HEK293T (cell line): ENCODE measurements around the gene CEBPB.
"Not testable (repeated sequence)": the region's sequence is repeated elsewhere in the genome, so short reads cannot be mapped to it uniquely, and the experiment has no call there.

ENCODE experiments used
- CTCF ChIA-PET: fragments of 350-600 bp; formaldehyde crosslinking; extraction: SDS; loops from one replicate; lab custom pipeline; 2021; ENCODE audit warnings: antibody characterized with exemption, inconsistent platforms; lab: Yijun Ruan, JAX
- POLR2A ChIA-PET: fragments of 350-600 bp; formaldehyde crosslinking; extraction: SDS; loops from one replicate; lab custom pipeline; 2020; ENCODE audit warnings: antibody characterized with exemption, inconsistent platforms; lab: Yijun Ruan, JAX
- DNase-seq: peaks from one replicate; pipeline ENCODE4 v3.0.0; 2012; ENCODE audit warnings: mixed read lengths; ENCODE audit errors: extremely low spot score
- ARNT ChIP-seq: fragments of 450-650 bp; IDR thresholded peaks from 2 replicates; pipeline ENCODE4 v1.6.1; 2017; ENCODE audit warnings: mild to moderate bottlenecking
- BHLHE40 ChIP-seq: fragments of 450-650 bp; IDR thresholded peaks from 2 replicates; pipeline ENCODE4 v1.6.1; 2016; ENCODE audit warnings: mild to moderate bottlenecking, moderate library complexity, borderline replicate concordance
- CTBP1 ChIP-seq: fragments of 450-650 bp; IDR thresholded peaks from 2 replicates; pipeline ENCODE4 v1.6.1; 2016; ENCODE audit warnings: borderline replicate concordance
- ELF4 ChIP-seq: fragments of 450-650 bp; IDR thresholded peaks from 2 replicates; pipeline ENCODE4 v1.6.1; 2017; ENCODE audit warnings: antibody characterized with exemption
- FOXA1 ChIP-seq: fragments of 450-650 bp; IDR thresholded peaks from 2 replicates; pipeline ENCODE4 v1.6.1; 2016; ENCODE audit warnings: mild to moderate bottlenecking
- FOXK2 ChIP-seq: fragments of 450-650 bp; IDR thresholded peaks from 2 replicates; pipeline ENCODE4 v1.6.1; 2016; ENCODE audit warnings: mild to moderate bottlenecking
- FOXM1 ChIP-seq: fragments of 450-650 bp; IDR thresholded peaks from 2 replicates; pipeline ENCODE4 v1.6.1; 2017; ENCODE audit warnings: mild to moderate bottlenecking, borderline replicate concordance
- HDGF ChIP-seq: fragments of 450-650 bp; IDR thresholded peaks from 2 replicates; pipeline ENCODE4 v1.6.1; 2017; ENCODE audit warnings: antibody characterized with exemption, borderline replicate concordance
- L3MBTL2 ChIP-seq: fragments of 450-650 bp; conservative IDR thresholded peaks from 2 replicates; pipeline ENCODE4 v1.6.1; 2016; ENCODE audit warnings: mild to moderate bottlenecking
- LEF1 ChIP-seq: fragments of 450-650 bp; IDR thresholded peaks from 2 replicates; pipeline ENCODE4 v1.6.1; 2017; ENCODE audit warnings: mild to moderate bottlenecking, borderline replicate concordance
- NFRKB ChIP-seq: fragments of 450-650 bp; IDR thresholded peaks from 2 replicates; pipeline ENCODE4 v1.6.1; 2016; ENCODE audit warnings: mild to moderate bottlenecking, moderate library complexity
- PKNOX1 ChIP-seq: fragments of 450-650 bp; IDR thresholded peaks from 2 replicates; pipeline ENCODE4 v1.6.1; 2016
- SP1 ChIP-seq: fragments of 450-650 bp; IDR thresholded peaks from 2 replicates; pipeline ENCODE4 v1.6.1; 2017
- SUZ12 ChIP-seq: fragments of 450-650 bp; IDR thresholded peaks from 2 replicates; pipeline ENCODE4 v1.6.1; 2016; ENCODE audit warnings: mild to moderate bottlenecking
- TARDBP ChIP-seq: fragments of 450-650 bp; IDR thresholded peaks from 2 replicates; pipeline ENCODE4 v1.6.1; 2016
- ZNF384 ChIP-seq: fragments of 450-650 bp; IDR thresholded peaks from 2 replicates; pipeline ENCODE4 v1.6.1; 2016

The CEBPB gene

GRCh38 chr20:50175938-50176933 lies 14.4 kb upstream of the CEBPB start:
- no peak for DNase-seq
- CTCF ChIA-PET, result interaction anchor here (0.7 to 1.2 kb wide), 2 partner anchors 137 to 197 kb away, joined by 3 to 5 read pairs; no protein-coding TSS in a partner anchor
- TF ChIP-seq HDGF, result no peak
- TF ChIP-seq L3MBTL2, result no peak
- no peak for TF ChIP-seq PKNOX1
- no peak for TF ChIP-seq LEF1
- TF ChIP-seq CTBP1, result no peak
- TF ChIP-seq TARDBP, result no peak
- no peak for TF ChIP-seq FOXA1
- TF ChIP-seq ARNT, result no peak
- no peak for TF ChIP-seq SUZ12
- TF ChIP-seq NFRKB, result no peak
- no peak for TF ChIP-seq ZNF384
- no peak for TF ChIP-seq FOXM1
- TF ChIP-seq FOXK2, result no peak
- TF ChIP-seq ELF4, result no peak
- TF ChIP-seq BHLHE40, result no peak
- no peak for TF ChIP-seq SP1
- POLR2A ChIA-PET, result no interaction called here

DNA sequence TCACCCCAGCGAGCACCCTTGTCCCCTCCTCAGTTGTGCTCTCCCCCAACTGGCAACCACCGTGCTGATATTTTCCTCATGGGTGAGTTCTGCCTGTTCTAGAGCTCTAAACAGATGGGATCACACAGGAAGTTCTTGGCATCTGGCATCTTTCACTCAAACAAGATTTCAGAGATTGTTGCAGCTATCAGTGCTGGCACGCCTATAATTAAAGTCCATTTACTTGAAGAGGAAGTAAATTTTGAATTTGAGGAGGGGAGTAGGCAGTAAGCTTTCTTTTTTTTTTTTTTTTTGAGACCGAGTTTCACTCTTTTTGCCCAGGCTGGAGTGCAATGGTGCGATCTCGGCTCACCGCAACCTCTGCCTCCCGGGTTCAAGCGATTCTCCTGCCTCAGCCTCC lies 12.0 kb upstream of the CEBPB start:
- ChIA-PET POLR2A (interaction anchor here (1.1 to 1.6 kb wide), 3 partner anchors 12 to 63 kb away, joined by 3 to 6 read pairs (median 5); partner anchors contain the start of genes CEBPB and PEDS1), CTCF (interaction anchor here (0.5 to 1.5 kb wide), 12 partner anchors 9 to 751 kb away, joined by 3 to 5 read pairs (median 4); no protein-coding TSS in a partner anchor)
- DNase-seq, result not testable (repeated sequence)

DNA sequence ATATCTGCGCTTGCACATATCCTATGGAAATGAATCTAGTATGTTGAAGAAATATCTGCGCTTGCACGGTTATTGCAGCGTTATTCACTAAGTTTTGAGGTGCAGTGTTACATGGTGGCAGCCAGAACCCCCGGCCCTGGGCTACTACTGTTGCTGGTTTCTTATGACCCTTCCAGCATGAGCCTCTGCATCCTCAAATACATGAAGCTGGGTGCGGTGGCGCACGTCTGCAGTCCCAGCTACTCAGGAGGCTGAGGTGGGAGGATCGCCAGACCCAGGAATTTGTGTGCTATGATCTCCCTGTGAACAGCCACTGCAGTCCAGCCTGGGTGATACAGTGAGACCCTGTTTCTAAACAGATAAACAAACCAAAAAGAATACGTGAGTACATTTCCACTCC lies 9.3 kb upstream of the CEBPB start:
- DNase-seq, result no peak
- TF ChIP-seq ARNT (no peak), BHLHE40 (no peak), FOXA1 (no peak), PKNOX1 (no peak), NFRKB (no peak), HDGF (no peak), ZNF384 (no peak), SP1 (no peak), CTBP1 (no peak), FOXM1 (no peak), LEF1 (no peak), ELF4 (no peak), L3MBTL2 (no peak), FOXK2 (no peak)
- POLR2A ChIA-PET, result no interaction called here
- CTCF ChIA-PET, result no interaction called here

- ChIA-PET POLR2A (no interaction called here), CTCF (interaction anchor here (1.1 kb wide), 1 partner anchor 97 kb away, joined by 4 read pairs; no protein-coding TSS in a partner anchor)
- TF ChIP-seq FOXM1 (no peak), ARNT (no peak), PKNOX1 (no peak), BHLHE40 (no peak), SUZ12 (no peak), FOXK2 (no peak), HDGF (no peak), ZNF384 (no peak), LEF1 (no peak), SP1 (no peak)
- DNase-seq, result no peak
Measured at GRCh38 chr20:50182346-50182745, 8.3 kb upstream of the CEBPB start.

DNA sequence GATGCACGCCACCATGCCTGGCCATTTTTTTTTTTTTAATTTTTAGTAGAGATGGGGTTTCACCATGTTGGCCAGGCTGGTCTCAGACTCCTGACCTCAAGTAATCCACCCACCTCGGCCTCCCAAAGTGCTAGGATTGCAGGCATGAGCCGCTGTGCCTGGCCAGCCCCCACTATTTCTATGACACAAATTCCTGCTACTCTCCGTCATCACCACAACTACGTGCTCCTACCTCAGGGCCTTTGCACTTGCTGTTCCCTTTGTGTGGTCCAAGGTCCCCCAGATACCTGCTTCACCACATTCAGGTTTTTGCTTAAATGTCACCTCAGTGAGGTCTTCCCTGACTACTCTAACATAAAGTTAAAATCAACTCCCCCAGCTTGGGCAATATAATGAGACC lies 5.2 kb upstream of the CEBPB start:
- no peak for DNase-seq
- TF ChIP-seq ELF4 (no peak), SP1 (no peak), NFRKB (no peak), TARDBP (no peak), L3MBTL2 (no peak), BHLHE40 (no peak), FOXM1 (no peak), CTBP1 (no peak), FOXA1 (no peak), FOXK2 (no peak), ARNT (no peak), PKNOX1 (no peak), HDGF (no peak), LEF1 (no peak), ZNF384 (no peak), SUZ12 (no peak)
- CTCF ChIA-PET, result interaction anchor here (0.7 kb wide), 2 partner anchors 63 to 124 kb away, joined by 4 to 6 read pairs; no protein-coding TSS in a partner anchor
- POLR2A ChIA-PET, result no interaction called here
